ENCODE results near the gene CCDC13.

CCDC13 gene

GRCh38 chr3:42752441-42752840, 20.6 kb downstream of the CCDC13 start:
- FAIRE-seq: no peak

GRCh38 chr3:42751609-42752008, 21.4 kb downstream of the CCDC13 start:
- no peak for FAIRE-seq

- FAIRE-seq: no peak
These were observed 22.2 kb downstream of the CCDC13 start for GRCh38 chr3:42750834-42751233.

DNA sequence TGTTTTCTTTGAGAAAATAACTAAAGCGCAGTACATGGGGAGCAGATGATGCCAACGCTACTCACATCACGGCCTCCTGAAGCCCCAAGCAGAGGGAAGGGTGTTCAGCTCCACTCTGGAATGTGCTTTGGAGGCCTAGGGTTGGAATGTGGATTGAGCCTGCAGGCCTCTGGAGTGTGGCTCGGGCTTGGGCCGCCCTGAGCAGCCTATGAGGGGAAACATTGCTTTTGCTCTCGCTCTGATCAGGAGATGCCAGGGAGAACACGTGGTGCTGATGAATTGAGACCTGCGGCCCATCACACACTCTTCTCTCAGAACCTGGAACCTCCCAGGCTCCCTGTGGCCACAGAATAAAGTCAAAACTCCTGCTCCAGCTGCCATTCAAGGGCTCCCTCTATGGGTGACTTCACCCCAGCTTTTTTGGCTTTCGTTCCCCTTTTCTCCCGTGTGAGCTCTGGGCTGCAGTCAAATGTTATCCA, 23.3 kb downstream of the CCDC13 start:
- no peak for FAIRE-seq

DNA sequence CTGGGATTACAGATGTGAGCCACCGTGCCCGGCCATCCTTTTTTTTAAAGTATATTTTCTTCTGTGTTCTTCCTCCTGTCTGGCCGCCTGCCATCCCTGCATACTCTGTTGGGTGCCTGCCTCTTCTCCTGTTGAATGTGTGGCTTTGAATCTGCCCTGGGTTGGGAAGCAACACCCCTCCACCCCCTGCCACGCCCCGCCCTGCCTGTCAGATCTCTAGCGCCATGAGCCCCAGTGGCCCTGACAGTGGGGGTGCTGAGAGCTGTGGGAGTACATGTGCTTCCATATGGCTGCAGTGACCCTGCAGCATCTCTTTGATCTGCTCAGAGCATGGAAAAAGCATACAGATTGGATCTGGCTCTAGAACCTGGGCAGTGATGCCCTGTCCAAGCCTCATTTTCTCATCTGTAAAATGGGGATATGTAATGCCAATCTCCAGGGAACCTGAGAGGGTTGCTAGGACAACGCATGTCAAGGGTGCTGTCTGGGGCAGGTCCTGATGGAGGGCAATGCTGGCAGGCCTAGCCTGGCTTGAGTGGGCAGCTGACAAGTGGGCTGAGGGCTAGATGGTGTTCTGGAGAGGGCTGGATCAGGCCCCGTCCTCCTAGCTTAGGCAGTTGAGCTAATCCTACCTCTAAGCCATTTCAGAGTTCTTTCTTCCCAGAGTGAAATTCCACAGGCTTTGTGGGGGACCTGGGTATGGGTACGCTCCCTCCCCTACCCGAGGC, 23.9 kb downstream of the CCDC13 start:
- FAIRE-seq: no peak

GRCh38 chr3:42747581-42747980, 25.5 kb downstream of the CCDC13 start:
- FAIRE-seq: no peak

DNA sequence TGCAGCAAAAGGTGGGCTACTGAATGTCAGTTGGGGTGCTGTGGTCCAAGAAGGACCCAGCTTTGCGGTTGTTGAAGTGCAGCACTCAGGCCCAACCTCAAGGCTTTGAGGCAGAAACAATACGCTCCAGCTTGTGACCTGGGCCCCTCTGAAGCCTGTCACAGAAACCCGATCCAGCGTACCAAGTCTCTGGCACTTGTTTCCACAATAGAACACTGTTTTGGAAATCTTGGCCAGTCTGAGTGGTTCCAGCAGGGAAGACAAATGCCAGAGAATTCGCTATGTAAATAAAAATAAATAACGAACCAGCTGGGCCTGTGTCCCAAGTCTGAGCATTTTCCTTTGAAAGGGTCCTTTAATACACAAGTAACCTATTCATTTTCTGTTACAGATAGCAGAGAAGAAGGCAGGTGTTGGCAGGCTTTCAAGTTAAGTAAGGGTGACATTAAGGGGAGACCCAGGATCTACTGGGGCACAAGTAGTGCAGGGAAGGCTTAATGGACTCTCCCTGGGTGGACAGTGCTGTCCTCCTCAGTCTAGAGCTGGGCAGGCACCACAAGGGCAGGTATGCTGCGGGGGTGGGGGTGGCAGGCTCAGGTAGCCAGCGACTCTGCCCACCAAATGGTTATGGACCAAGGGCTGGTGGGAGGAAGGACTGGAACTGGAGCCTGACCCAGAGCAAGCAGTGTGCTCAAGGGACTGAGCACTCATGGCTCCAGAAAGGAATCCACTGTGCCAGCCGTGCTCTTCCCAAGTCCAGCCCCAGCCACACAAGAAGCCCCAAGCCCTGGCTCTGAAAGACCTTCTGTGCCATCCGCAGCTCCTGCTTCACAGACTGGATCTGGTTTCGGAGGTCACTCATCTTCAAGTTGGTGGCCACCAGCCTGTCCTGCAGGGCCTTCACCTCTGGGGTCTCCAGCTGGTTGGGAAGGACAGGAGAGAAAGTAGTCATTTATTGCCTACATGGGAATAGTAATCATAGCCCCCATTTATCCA, 26.3 kb downstream of the CCDC13 start:
- FAIRE-seq: no peak

DNA sequence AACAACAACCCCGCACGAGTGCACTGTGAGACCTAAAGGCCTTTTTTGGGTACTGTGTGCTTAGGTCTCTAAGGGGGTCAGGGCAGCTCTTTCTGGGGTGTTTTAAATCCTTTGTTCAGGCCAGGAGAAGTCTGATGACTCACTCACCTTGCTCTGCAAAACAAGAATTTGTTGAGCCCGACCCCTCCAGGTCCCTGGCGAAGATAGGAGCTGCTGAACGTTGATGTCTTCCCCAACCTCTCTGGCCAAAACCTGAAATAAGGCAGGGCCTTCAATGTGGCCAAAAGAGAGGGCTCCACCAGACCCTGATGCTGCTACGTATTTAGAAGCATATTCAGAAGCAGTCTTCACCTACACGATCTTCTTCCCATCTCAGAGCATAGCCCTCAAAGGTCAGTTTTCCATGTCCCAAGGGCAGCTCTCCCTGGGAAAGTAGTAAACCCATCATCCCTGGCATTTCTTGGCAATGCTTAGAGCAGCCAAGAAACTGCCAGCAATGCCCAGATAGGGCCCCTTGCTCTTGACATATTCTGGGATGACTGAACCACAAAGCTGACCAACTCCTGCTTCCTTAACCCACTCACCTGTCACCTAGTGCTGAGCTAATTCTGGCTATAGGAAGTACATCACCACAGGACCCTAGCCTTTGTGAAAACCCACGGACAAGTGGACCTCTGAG, 27.1 kb downstream of the CCDC13 start:
- FAIRE-seq: no peak

DNA sequence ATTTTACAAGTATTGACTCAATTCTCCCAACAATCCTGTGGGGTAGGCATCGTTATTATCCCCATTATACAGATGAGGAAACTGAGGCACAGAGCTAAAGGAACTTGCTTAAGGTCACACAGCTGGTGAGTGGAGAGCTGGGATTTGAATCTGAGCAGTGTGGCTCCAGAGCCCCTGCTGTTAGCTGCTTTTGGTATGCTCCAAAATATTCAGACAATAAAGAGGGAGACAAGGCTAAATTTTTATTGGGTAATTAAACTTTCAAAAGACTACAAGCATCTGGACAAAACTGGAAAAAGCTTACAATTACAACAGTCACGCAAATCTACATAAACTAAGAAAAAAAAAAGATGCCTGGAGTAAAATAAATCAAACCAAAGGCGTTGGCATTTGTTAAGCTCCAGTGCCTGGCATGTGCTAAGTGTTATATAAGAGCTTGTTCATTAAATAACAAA, 27.7 kb downstream of the CCDC13 start:
- no peak for FAIRE-seq

- no peak for FAIRE-seq
These were observed 29.7 kb downstream of the CCDC13 start for GRCh38 chr3:42743204-42743995.

- FAIRE-seq: no peak
These were observed 30.4 kb downstream of the CCDC13 start for GRCh38 chr3:42742688-42743087.

DNA sequence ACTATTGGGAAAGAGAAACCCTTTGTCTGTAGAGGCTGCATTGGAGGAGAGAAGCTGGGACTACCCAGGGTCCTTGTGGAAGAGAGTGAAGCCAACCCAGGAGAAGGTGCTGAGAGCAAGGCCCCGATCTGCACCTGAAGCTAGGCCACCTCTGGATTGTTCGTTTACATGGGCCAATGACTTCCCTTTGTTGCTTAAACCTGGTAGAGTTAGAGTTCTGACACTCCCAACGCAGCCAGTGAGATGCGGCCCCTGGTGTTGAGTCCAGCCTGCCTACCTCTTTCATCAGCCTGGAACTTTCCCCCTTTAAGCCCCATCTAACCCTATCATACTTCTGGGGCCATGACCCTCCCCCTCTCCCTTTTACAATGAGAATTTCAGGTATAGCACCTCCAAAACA, 30.8 kb downstream of the CCDC13 start:
- FAIRE-seq: no peak

DNA sequence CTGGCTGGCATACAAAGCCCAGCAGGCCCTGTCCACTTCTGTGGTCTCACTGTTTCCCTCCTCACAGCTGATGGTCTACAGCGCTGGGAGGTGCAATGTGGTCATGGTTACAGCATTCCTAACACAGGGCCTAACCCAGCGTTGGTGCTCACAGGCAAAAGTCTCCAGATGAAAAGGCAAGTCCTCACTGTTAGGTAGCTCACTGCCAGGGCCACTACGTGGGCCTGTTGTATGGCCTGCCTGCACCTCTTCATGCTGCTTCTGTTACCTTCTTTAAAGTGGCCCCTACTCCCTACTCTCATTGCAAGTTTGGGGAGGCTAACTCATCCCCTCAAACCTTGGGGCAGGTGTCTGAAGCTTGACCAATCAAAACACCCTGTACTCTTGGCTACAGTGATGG, 31.3 kb downstream of the CCDC13 start:
- FAIRE-seq: no peak

DNA sequence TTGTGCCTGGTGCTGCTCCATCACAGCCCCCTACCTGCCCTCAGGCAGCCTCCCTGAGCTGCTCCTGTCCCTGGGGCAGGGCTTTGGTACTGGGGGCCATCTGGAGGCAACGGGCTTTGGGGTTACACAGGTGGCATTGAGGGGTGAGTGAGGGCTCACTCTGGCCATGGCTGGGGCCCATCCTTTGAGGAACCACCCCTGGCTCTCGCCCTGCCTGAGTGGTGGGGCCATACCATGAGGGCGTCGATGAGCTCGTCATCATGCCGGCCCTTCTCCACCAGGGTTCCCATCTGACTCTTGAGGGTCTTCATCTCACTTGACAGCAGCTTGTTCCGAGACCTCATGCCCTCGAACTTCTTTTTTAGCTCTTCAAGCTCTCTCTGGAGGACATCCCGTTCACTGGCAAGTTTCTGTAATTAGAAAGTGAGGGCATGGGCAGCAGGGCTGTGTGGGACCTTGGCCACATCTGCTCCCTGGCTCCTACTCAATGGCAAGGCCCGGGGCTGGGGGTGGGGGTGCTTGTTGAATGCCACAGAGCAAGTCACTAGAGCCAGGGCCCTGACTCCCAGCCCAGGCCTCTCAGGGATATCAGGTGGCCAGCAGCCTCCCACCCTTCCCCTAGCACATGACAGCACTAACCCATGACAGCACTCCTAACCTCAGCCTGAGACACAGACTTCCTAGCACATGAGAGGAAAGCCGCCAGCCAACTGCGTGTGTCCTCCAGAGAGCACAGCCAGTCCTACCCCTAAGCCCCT, 33.5 kb downstream of the CCDC13 start:
- FAIRE-seq: no peak

DNA sequence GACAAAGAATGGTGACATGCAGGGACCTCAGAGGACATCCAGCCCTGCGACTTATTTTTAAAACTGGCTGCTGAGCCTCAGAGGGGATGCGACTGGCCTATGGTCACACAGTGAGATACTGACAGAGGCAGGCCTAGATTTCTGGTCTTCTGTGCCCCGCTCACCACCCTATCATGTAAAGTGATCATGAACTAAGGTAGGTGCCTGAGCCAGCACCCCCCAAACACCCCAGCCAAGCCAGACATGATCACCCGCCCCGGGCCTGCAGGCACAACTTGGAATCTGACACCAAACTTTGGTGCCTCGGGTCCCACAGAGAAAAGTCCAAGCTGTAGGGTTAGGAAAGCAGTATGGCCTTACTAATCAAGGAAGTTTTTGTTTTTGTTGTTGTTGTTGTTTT, 36.5 kb downstream of the CCDC13 start:
- FAIRE-seq: no peak

- no peak for FAIRE-seq
These were observed 37.0 kb downstream of the CCDC13 start for GRCh38 chr3:42736081-42736480.

GRCh38 chr3:42735615-42736014, 37.4 kb downstream of the CCDC13 start:
- FAIRE-seq: no peak

DNA sequence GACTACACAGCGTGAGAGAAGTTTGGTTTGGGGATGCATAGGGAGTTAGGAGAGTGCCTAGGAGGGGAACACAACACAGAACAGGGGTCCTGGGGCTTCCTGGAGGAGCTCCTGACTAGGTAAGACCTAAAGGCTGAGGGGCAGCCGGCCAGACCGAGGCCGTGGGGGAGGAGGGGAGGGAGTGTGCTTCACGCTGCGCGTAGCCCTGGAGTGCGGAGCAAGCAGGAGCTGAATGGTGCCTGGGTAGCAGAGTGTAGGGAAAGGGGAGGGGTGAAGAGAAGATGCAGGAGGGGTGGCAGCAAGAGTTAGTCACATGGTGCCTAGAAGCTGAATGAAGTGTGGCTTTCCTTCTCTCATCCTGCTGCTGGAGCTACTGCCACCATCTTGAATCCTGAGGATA, 38.0 kb downstream of the CCDC13 start:
- no peak for FAIRE-seq

- no peak for FAIRE-seq
These were observed 38.7 kb downstream of the CCDC13 start for GRCh38 chr3:42734263-42734860.

DNA sequence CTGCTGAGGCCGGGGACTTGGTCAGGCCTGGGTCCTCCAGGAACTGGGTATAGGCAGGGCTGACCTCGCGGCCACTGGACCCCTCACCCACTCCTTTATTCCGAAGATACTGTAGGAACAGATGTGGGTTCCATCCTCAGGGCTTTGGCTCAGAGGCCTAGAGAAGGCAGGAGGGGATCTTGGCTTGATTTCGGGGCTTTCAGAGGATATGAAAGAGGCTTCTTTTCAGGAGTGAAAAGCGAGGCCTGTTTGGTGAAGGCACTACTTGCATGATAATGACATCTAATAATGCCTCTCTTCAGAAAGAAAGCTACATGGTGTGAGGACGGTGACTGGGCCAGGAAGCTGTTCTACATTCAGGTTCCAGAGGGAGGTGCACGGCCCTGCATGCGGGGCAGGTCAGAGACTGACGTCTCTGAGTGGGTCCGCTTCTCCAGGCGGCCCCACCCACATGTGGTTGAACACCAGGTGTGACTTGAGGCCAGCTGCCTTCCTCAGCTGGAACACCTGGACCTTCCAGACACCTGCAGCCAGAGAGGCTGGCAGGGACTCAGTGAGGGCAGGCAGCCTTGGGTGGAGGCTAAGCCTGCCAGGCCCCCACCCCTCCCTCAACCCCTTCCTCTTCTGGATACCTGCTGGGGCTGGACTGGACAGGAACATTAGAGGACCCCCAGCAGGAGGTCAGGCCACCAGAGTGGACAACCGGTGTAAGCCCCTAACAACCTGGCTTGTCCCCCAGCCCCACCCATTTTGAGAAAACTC, 39.4 kb downstream of the CCDC13 start:
- no peak for FAIRE-seq
